A673 (cell line): Measurements from ENCODE around the gene SLC27A1.

ENCODE experiments used
- CTCF ChIP-seq: fragments of 300-800, 200-600 bp; sonication (generic); conservative IDR thresholded peaks from 2 replicates; pipeline ENCODE4 v1.5.1; 2017; ENCODE audit warnings: low read depth, mild to moderate bottlenecking, antibody characterized with exemption, low read length, moderate library complexity, mixed read lengths
- EZH2 ChIP-seq: fragments of 200-600 bp; sonication (generic); IDR thresholded peaks from 2 replicates; pipeline ENCODE4 v1.6.1; 2017; ENCODE audit warnings: borderline replicate concordance, low read depth, mild to moderate bottlenecking, mixed read lengths, antibody characterized with exemption, low read length; ENCODE audit not compliant: poor library complexity, severe bottlenecking

- no peak for TF ChIP-seq CTCF
- no peak for TF ChIP-seq EZH2
Observed at GRCh38 chr19:17481986-17482385, 11.7 kb downstream of the SLC27A1 start.
